NCI-H2227 (cell line): ENCODE results near the gene SSBP2.
"Not testable (repeated sequence)": the region's sequence is repeated elsewhere in the genome, so short reads cannot be mapped to it uniquely, and the experiment has no call there.

Experiments used
- DNase-seq: peaks from one replicate; lab custom pipeline; 2025; ENCODE audit not compliant: unreplicated experiment; lab: John Stamatoyannopoulos, UW

The SSBP2 gene

GRCh38 chr5:81740758-81741157, 10.1 kb downstream of the SSBP2 start:
- DNase-seq: no peak

- DNase-seq: no peak
Observed at GRCh38 chr5:81739291-81739690, 11.6 kb downstream of the SSBP2 start.

GRCh38 chr5:81729276-81729675, 21.6 kb downstream of the SSBP2 start:
- DNase-seq: no peak

- DNase-seq: no peak
Observed at GRCh38 chr5:81728301-81728700, 22.6 kb downstream of the SSBP2 start.

- DNase-seq: no peak
Observed at GRCh38 chr5:81726297-81726696, 24.6 kb downstream of the SSBP2 start.

- DNase-seq: no peak
Observed at GRCh38 chr5:81724571-81724970, 26.3 kb downstream of the SSBP2 start.

GRCh38 chr5:81724108-81724507, 26.8 kb downstream of the SSBP2 start:
- no peak for DNase-seq

- no peak for DNase-seq
Observed at GRCh38 chr5:81721049-81721448, 29.8 kb downstream of the SSBP2 start.

GRCh38 chr5:81719743-81720345, 31.1 kb downstream of the SSBP2 start:
- DNase-seq: no peak

- DNase-seq: no peak
Observed at GRCh38 chr5:81718300-81718699, 32.6 kb downstream of the SSBP2 start.

GRCh38 chr5:81717860-81718259, 33.0 kb downstream of the SSBP2 start:
- DNase-seq: no peak

- no peak for DNase-seq
Observed at GRCh38 chr5:81717226-81717625, 33.7 kb downstream of the SSBP2 start.

GRCh38 chr5:81714076-81714475, 36.8 kb downstream of the SSBP2 start:
- DNase-seq: not testable (repeated sequence)

- DNase-seq: no peak
Observed at GRCh38 chr5:81708889-81709288, 42.0 kb downstream of the SSBP2 start.

GRCh38 chr5:81703840-81704239, 47.1 kb downstream of the SSBP2 start:
- no peak for DNase-seq

GRCh38 chr5:81700166-81700565, 50.7 kb downstream of the SSBP2 start:
- no peak for DNase-seq

- DNase-seq: no peak
Observed at GRCh38 chr5:81698813-81699212, 52.1 kb downstream of the SSBP2 start.

GRCh38 chr5:81696418-81697397, 54.2 kb downstream of the SSBP2 start:
- DNase-seq: no peak

- DNase-seq: no peak
Observed at GRCh38 chr5:81694726-81695125, 56.2 kb downstream of the SSBP2 start.

- DNase-seq: no peak
Observed at GRCh38 chr5:81688215-81688614, 62.7 kb downstream of the SSBP2 start.

GRCh38 chr5:81687292-81687691, 63.6 kb downstream of the SSBP2 start:
- no peak for DNase-seq

GRCh38 chr5:81685471-81685870, 65.4 kb downstream of the SSBP2 start:
- no peak for DNase-seq
